ELR (cell line): ENCODE data around the gene VARS2.
A peak's percentile ranks its signal among the peaks of the same experiment; 100 is the strongest.
"Not testable (repeated sequence)": the region's sequence is repeated elsewhere in the genome, so short reads cannot be mapped to it uniquely, and the experiment has no call there.

Experiments used
- DNase-seq: peaks from one replicate; pipeline ENCODE4 v3.0.0-alpha.2; 2015; ENCODE audit warnings: low read depth

The VARS2 gene

GRCh38 chr6:30962716-30963115 is 48.7 kb downstream of the VARS2 start:
- DNase-seq = no peak

GRCh38 chr6:30963641-30964040 is 49.6 kb downstream of the VARS2 start:
- DNase-seq = peak; percentile 24

- no peak for DNase-seq
Observed at GRCh38 chr6:30964075-30964474, 50.0 kb downstream of the VARS2 start.

GRCh38 chr6:30965140-30965601 is 51.1 kb downstream of the VARS2 start:
- no peak for DNase-seq

GRCh38 chr6:30966154-30966553 is 52.1 kb downstream of the VARS2 start:
- no peak for DNase-seq

GRCh38 chr6:30969171-30969570 is 55.1 kb downstream of the VARS2 start:
- DNase-seq = not testable (repeated sequence)

GRCh38 chr6:30970946-30971345 is 56.9 kb downstream of the VARS2 start:
- DNase-seq = no peak

- DNase-seq = no peak
Observed at GRCh38 chr6:30972816-30973215, 58.8 kb downstream of the VARS2 start.

- no peak for DNase-seq
Observed at GRCh38 chr6:30974490-30975252, 60.6 kb downstream of the VARS2 start.
